GM18519 (cell line): ENCODE data around the gene LYPD3.
"Not testable (repeated sequence)": the region's sequence is repeated elsewhere in the genome, so short reads cannot be mapped to it uniquely, and the experiment has no call there.

Experiments
- ATAC-seq: cut with Tn5 transposase; IDR thresholded peaks from one replicate; pipeline ENCODE4 v1.9.1; 2021; ENCODE audit warnings: mild to moderate bottlenecking, moderate library complexity; ENCODE audit not compliant: unreplicated experiment, low FRiP score

The LYPD3 gene

DNA sequence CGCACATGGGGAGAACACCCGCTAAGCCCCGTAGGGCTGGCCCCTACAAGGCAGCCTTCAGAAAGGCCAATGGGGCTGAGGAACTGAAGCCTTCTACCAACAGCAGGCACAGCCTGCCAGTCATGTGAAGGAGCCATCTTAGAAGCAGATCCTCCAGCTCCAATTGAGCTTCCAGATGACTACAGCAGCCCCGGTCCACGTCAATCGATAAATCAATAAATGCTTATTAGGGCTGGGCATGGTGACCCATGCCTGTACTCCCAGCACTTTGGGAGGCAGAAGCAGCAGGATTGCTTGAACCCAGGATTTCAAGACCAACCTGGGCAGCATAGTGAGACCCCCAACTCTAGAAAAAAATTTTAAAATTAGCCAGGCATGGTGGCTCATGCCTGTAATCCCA is 27.7 kb downstream of the LYPD3 start:
- no peak for ATAC-seq

DNA sequence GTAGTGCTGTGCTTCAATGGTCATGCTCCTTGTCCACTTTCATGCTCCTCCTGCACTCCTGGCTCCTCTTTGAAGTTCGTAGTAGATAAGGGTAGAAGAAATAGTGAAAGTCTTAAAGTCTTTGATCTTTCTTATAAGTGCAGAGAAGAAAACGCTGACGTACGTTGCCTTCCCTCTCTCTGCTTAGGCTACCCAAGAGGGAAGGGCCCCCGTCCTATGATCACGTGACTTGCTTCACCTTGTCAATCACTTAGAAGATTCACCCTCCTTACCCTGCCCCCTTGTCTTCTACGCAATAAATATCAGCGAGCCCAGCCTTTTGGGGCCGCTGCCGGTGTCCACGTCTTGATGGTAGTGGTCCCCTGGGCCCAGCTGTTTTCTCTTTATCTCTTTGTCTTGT is 28.1 kb downstream of the LYPD3 start:
- ATAC-seq: not testable (repeated sequence)

DNA sequence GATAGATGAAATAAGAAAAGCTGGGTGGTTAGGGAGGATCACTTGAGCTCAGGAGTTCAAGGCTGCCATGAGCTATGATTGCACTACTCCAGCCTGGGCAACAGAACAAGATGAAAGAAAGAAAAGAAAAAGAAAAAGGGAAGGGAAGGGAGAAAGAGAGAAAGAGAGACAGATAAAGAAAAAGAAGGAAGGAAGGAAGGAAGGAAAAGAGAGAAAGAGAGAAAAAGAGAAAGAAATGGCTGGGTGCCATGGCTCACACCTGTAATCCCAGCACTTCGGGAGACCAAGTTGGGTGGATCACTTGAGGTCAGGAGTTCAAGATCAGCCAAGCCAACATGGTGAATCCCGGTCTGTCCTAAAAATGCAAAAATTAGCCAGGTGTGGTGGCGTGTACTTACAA is 29.6 kb downstream of the LYPD3 start:
- ATAC-seq: no peak

GRCh38 chr19:43433689-43434088 is 31.7 kb downstream of the LYPD3 start:
- no peak for ATAC-seq

DNA sequence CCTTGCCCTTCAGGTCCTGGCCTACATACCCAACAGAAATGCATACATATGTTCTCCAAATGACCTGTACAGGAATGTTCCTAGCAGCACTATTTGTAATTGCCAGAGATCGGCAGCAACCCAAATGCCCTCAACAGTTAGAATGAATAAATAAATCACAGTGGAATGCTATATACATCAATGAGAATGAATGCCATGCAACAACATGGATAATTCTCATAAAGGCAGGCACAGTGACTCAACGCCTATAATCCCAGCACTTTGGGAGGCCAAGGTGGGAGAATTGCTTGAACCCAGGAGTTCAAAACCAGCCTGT is 32.1 kb downstream of the LYPD3 start:
- ATAC-seq: no peak

- ATAC-seq: no peak
Measured at GRCh38 chr19:43430976-43431375, 34.4 kb downstream of the LYPD3 start.

GRCh38 chr19:43430142-43430710 is 35.2 kb downstream of the LYPD3 start:
- no peak for ATAC-seq

DNA sequence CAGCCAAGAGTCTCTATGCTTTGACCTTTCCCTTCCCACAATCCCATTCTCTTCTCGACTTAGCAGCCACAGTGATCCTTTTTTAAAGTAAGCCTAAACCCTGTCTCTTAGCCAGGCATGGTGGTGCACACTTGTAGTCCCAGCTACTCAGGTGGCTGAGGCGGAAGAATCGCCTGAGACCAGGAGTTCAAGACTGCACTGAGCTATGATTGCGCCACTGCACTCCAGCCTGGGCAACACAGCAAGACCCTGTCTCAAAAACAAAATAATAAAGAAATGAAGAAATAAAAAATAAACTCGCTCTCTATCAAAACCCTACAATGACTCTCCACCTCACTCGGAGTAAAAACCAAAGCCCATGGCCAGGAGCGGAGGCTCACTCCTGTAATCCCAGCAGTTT is 36.0 kb downstream of the LYPD3 start:
- no peak for ATAC-seq

- no peak for ATAC-seq
Measured at GRCh38 chr19:43425567-43426392, 39.6 kb downstream of the LYPD3 start.

DNA sequence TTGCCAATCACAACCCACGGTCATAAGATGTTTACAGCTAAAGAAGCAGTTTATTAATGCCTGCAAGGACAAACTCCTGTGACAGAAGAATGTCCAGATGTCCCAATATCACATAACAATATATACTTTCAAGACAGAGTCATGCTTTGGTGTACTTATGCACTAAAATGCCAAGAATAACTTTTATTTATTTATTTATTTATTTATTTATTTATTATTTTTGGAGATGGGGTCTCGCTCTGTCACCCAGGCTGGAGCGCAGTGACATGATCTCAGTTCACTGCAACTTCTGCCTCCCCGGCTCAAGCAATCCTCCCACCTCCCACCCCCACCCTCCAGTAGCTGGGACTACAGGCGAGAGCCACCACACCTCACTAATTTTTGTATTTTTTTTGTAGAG is 41.6 kb downstream of the LYPD3 start:
- ATAC-seq: no peak

- no peak for ATAC-seq
Measured at GRCh38 chr19:43422689-43423066, 42.7 kb downstream of the LYPD3 start.

GRCh38 chr19:43422000-43422688 is 43.3 kb downstream of the LYPD3 start:
- no peak for ATAC-seq

DNA sequence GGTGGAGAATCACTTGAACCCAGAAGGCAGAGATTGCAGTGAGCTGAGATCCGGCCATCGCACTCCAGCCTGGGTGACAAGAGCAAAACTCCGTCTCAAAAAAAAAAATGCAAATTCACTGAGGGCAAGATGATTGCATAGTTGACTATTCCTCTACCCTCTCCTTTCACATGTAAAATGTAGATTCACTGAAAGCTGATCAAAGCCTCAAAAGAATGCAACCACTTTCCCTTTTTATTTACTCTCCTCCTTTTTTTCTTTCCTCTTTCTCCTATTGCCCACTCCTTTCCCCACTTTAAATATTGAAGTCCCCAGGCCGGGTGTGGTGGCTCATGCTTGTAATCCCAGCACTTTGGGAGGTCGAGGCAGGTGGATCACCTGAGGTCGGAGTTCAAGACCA is 44.5 kb downstream of the LYPD3 start:
- ATAC-seq: no peak

- ATAC-seq: no peak
Measured at GRCh38 chr19:43416951-43417623, 48.3 kb downstream of the LYPD3 start.

DNA sequence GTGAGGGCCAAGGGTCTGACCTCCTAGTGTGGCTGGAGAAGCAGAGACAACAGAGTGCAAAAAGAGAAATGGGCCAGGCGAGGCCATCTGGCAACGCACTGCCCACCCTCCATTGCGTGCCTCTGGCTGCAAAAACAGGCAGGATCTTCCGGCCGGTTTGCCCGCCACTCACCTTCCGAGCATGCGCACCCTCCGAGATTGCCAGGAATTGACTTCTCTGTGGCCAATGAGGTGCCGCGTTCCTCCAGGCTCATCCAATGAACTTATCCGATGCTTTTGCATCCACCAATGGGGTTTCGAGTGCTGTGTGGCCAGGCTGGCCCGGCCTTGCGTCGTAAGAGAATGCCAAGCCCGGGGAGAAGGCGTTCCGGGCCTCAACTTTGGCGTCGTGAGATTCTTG is 50.9 kb downstream of the LYPD3 start, which contains the start of gene TEX101:
Gene TEX101, plus strand, starts transcription at position 337 of the 400 bp plus-strand sequence. CDS start 1,030 bp downstream, outside the sequence.
- no peak for ATAC-seq

DNA sequence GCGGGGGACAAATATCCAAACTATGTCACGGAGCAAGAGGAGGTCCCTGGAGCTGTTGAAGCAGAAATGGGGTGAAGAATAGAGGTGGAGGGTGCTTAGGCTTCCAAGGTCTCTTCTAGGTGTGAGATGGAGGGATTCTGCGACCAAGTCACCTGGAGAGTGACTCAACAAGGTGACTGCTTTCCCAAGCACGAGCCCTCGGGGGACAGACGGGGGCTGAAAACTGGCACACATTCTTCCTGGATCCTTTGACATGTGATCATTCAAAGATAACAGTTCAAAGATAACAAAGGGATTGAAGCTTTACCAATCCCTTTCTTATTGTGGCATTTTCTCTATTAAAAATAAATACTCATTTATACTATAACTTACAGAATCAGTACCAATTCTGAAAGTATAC is 53.0 kb downstream of the LYPD3 start:
- no peak for ATAC-seq
